Keratinocyte (primary cell): Measurements from ENCODE around the gene GPR34. TPM values are rescaled to one million over a fixed set of nuclear protein-coding genes. Genes with fewer than 3 reads are reported as not detected.

ENCODE experiments used
- DNase-seq: peaks from one replicate; pipeline ENCODE4 v3.0.0-alpha.2; 2011; ENCODE audit warnings: low read depth, missing footprints, low spot score
- FAIRE-seq: peaks from 2 replicates; lab custom pipeline; 2011; peaks lifted over from hg19 to GRCh38; lab: Jason Lieb, UNC
- H2AFZ ChIP-seq: 2 replicates; pipeline ENCODE4 v1.6.0; 2012; ENCODE audit warnings: low read length, control low read depth, inconsistent platforms; ENCODE audit not compliant: control insufficient read depth
- H3K27ac ChIP-seq: 2 replicates; pipeline ENCODE4 v1.5.1; 2011; ENCODE audit warnings: low read length; ENCODE audit not compliant: control insufficient read depth, insufficient read depth
- H3K27me3 ChIP-seq: 3 replicates; pipeline ENCODE4 v1.6.0; 2011; ENCODE audit warnings: low read length; ENCODE audit not compliant: control insufficient read depth, insufficient read depth; ENCODE audit errors: extremely low read depth
- H3K36me3 ChIP-seq, 2 experiments: 2 replicates in 1 of 2; 3 replicates in 1 of 2; pipeline ENCODE4 v1.5.1; 2011; ENCODE audit warnings: low read length in 2 of 2, mild to moderate bottlenecking in 1 of 2; ENCODE audit not compliant: control insufficient read depth in 2 of 2, insufficient read depth in 2 of 2; ENCODE audit errors: extremely low read depth in 1 of 2
- H3K4me1 ChIP-seq: 3 replicates; pipeline ENCODE4 v1.5.1; 2011; ENCODE audit warnings: low read length; ENCODE audit not compliant: control insufficient read depth, insufficient read depth; ENCODE audit errors: extremely low read depth
- H3K4me2 ChIP-seq: 3 replicates; pipeline ENCODE4 v1.6.0; 2011; ENCODE audit warnings: low read depth, low read length; ENCODE audit not compliant: control insufficient read depth, insufficient read depth; ENCODE audit errors: extremely low read depth
- H3K4me3 ChIP-seq, 3 experiments: fragments of 200-600 bp in 1 of 3; sonication (generic) in 1 of 3; 2 replicates in 2 of 3; 3 replicates in 1 of 3; pipeline ENCODE4 v1.5.1; 2011 to 2016; ENCODE audit warnings: low read length in 3 of 3, mild to moderate bottlenecking in 3 of 3, control low read depth in 2 of 3, inconsistent platforms in 1 of 3, low read depth in 1 of 3, mixed read lengths in 1 of 3, mixed run types in 1 of 3, moderate library complexity in 1 of 3; ENCODE audit not compliant: control insufficient read depth in 2 of 3, insufficient read depth in 2 of 3; ENCODE audit errors: extremely low read depth in 1 of 3
- H3K79me2 ChIP-seq: 2 replicates; pipeline ENCODE4 v1.6.0; 2012; ENCODE audit warnings: low read length; ENCODE audit not compliant: control insufficient read depth, insufficient read depth
- H3K9ac ChIP-seq: 3 replicates; pipeline ENCODE4 v1.6.0; 2011; ENCODE audit warnings: low read length; ENCODE audit not compliant: control insufficient read depth, insufficient read depth; ENCODE audit errors: extremely low read depth
- H3K9me1 ChIP-seq: 3 replicates; pipeline ENCODE4 v1.6.0; 2011; ENCODE audit warnings: low read length; ENCODE audit not compliant: control insufficient read depth, insufficient read depth; ENCODE audit errors: extremely low read depth
- H3K9me3 ChIP-seq: 2 replicates; pipeline ENCODE4 v1.5.1; 2012; ENCODE audit warnings: low read depth, low read length; ENCODE audit not compliant: control insufficient read depth
- H4K20me1 ChIP-seq: 3 replicates; pipeline ENCODE4 v1.6.0; 2011; ENCODE audit warnings: low read length; ENCODE audit not compliant: control insufficient read depth, insufficient read depth; ENCODE audit errors: extremely low read depth
- EZH2 ChIP-seq: IDR thresholded peaks from one replicate; pipeline ENCODE4 v1.6.1; 2012; ENCODE audit warnings: inconsistent platforms, mild to moderate bottlenecking, low read length, moderate library complexity
- dilution Hi-C: fragments of 300-500 bp; cut with MboI; formaldehyde crosslinking; loops from one replicate; pipeline ENCODE4 v1.7.0; 2020; ENCODE audit warnings: low sequenced_read_pairs; ENCODE audit not compliant: extremely low pct_ligation_motif_present
- polyA plus RNA-seq, 5 experiments: library from polyadenylated mRNA; depleted of rRNA in 3 of 5; stranded (reverse) in 3 of 5; stranded (forward) in 1 of 5; unstranded in 1 of 5; fragments of >200 nt; gene quantifications; 1 replicate in 1 of 5; 2 replicates in 3 of 5; 3 replicates in 1 of 5; pipeline versions ENCODE4 v1.2.1 to v1.2.3, GENCODE V29; 2011 to 2012; ENCODE audit warnings: missing spikeins in 2 of 5, low read depth in 1 of 5, low replicate concordance in 1 of 5
- TF ChIP-seq, protein P1 (sequence below), 3 experiments: IDR thresholded peaks in 1 of 3; conservative IDR thresholded peaks in 1 of 3; optimal IDR thresholded peaks in 1 of 3; 2 replicates in 2 of 3; 3 replicates in 1 of 3; pipeline versions ENCODE3 to v1.5.1; 2011; ENCODE audit warnings: low read length in 3 of 3, mild to moderate bottlenecking in 3 of 3, moderate library complexity in 2 of 3, control low read depth in 1 of 3, inconsistent platforms in 1 of 3; ENCODE audit not compliant: insufficient read depth in 2 of 3; ENCODE audit errors: extremely low read depth in 1 of 3

GPR34 gene
- polyA plus RNA-seq, 1 donor (not counting 4 experiments of a cell fraction or from before 2014, with no cell fraction given): not detected

DNA sequence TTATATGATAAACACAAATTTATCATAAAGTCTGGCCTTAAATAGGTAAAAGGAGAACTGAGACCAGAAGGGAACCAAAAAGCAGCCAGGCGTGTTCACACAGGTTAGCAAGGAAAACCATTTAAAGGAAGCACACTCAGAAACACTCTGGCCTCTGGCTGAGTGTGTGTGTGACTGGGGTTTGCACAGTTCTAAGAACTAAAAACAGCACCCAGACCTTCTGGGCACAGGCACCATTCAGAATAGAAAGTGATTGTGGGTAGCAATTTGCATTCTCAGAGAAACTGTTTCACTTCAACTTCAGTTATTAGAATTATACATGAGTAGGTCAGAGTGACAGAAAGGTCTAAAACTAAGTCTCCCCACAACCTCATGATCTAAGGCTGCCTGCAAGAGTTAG is 45.2 kb downstream of the GPR34 start:
- dilution Hi-C loops: no loop called here
- Histone ChIP-seq H3K9ac (no peak overlapping the region), H3K9me1 (no peaks in the 10 kb centered on the region), H3K9me3 (no peaks in the 10 kb centered on the region), H3K27ac (no peak overlapping the region), H3K4me3 (no peak overlapping the region), H3K4me1 (no peaks in the 10 kb centered on the region), H3K79me2 (no peaks in the 10 kb centered on the region), H3K27me3 (no peaks in the 10 kb centered on the region), H3K36me3 (no peaks in the 10 kb centered on the region), H4K20me1 (no peaks in the 10 kb centered on the region), H3K4me2 (no peak overlapping the region), H2AFZ (no peak overlapping the region)
- TF ChIP-seq, protein P1, sequence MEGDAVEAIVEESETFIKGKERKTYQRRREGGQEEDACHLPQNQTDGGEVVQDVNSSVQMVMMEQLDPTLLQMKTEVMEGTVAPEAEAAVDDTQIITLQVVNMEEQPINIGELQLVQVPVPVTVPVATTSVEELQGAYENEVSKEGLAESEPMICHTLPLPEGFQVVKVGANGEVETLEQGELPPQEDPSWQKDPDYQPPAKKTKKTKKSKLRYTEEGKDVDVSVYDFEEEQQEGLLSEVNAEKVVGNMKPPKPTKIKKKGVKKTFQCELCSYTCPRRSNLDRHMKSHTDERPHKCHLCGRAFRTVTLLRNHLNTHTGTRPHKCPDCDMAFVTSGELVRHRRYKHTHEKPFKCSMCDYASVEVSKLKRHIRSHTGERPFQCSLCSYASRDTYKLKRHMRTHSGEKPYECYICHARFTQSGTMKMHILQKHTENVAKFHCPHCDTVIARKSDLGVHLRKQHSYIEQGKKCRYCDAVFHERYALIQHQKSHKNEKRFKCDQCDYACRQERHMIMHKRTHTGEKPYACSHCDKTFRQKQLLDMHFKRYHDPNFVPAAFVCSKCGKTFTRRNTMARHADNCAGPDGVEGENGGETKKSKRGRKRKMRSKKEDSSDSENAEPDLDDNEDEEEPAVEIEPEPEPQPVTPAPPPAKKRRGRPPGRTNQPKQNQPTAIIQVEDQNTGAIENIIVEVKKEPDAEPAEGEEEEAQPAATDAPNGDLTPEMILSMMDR (optimal IDR thresholded peaks at IDR 0.05 in 1 of 3, IDR thresholded peaks at IDR 0.05 in 1 of 3, conservative IDR thresholded peaks at IDR 0.05 in 1 of 3; ENCODE audit: extremely low read depth in 1 of 3, insufficient read depth in 2 of 3, low read length in 3 of 3): no peak
- no peak for TF ChIP-seq EZH2
- FAIRE-seq (no peak), DNase-seq (no peak)

DNA sequence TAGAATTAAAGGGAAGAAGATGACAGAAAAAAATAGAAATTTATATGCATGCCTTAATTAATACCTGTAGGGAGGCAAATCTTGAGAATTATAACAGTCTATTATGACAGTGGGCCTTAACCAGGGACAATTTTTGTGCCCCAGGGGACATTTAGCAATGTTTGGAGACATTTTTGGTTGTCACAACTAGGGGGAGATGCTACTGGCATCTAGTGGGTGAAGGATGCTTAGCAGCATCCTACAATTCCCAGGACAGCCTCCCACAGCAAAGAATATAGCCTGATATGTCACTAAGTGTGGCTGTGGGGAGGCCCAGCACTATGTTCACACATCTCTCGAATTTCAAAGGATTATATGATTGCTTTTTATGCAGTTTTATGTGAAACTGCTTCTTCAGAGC is 45.8 kb downstream of the GPR34 start:
- no peak for FAIRE-seq

More for the DNA sequence above, 45.8 kb downstream of the GPR34 start:
- Histone ChIP-seq H3K27me3 (no peaks in the 10 kb centered on the region), H2AFZ (no peak overlapping the region), H3K36me3 (no peaks in the 10 kb centered on the region), H3K9me3 (no peaks in the 10 kb centered on the region), H3K4me1 (no peaks in the 10 kb centered on the region), H3K4me3 (no peak overlapping the region), H4K20me1 (no peaks in the 10 kb centered on the region), H3K9ac (no peak overlapping the region), H3K79me2 (no peaks in the 10 kb centered on the region), H3K4me2 (no peak overlapping the region), H3K9me1 (no peaks in the 10 kb centered on the region), H3K27ac (no peak overlapping the region)
- dilution Hi-C loops: no loop called here
- DNase-seq: no peak
- no peak for TF ChIP-seq EZH2
- TF ChIP-seq, protein P1 (optimal IDR thresholded peaks at IDR 0.05 in 1 of 3, IDR thresholded peaks at IDR 0.05 in 1 of 3, conservative IDR thresholded peaks at IDR 0.05 in 1 of 3; ENCODE audit: extremely low read depth in 1 of 3, insufficient read depth in 2 of 3, low read length in 3 of 3): peak; percentile 29 to 52 (median 51)
